GM19324 (cell line): ENCODE results near the gene AGR2.
"Not testable (repeated sequence)": the region's sequence is repeated elsewhere in the genome, so short reads cannot be mapped to it uniquely, and the experiment has no call there.

Experiments
- ATAC-seq: cut with Tn5 transposase; IDR thresholded peaks from one replicate; pipeline ENCODE4 v1.9.1; 2021; ENCODE audit warnings: mild to moderate bottlenecking, moderate library complexity; ENCODE audit not compliant: unreplicated experiment, low FRiP score

AGR2 gene

GRCh38 chr7:16804674-16805439, at the start of gene AGR2:
AGR2 (minus strand) TSS chr7:16804999; CDS start chr7:16801796, 3,203 bp downstream.
- ATAC-seq = no peak

- not testable (repeated sequence) for ATAC-seq
These were observed 48.4 kb upstream of the AGR2 start for GRCh38 chr7:16853189-16853588.

- ATAC-seq = no peak
These were observed 47.0 kb upstream of the AGR2 start for GRCh38 chr7:16851829-16852228.

- ATAC-seq = no peak
These were observed 46.0 kb upstream of the AGR2 start for GRCh38 chr7:16850614-16851466.

- no peak for ATAC-seq
These were observed 44.7 kb upstream of the AGR2 start for GRCh38 chr7:16849296-16850148.

DNA sequence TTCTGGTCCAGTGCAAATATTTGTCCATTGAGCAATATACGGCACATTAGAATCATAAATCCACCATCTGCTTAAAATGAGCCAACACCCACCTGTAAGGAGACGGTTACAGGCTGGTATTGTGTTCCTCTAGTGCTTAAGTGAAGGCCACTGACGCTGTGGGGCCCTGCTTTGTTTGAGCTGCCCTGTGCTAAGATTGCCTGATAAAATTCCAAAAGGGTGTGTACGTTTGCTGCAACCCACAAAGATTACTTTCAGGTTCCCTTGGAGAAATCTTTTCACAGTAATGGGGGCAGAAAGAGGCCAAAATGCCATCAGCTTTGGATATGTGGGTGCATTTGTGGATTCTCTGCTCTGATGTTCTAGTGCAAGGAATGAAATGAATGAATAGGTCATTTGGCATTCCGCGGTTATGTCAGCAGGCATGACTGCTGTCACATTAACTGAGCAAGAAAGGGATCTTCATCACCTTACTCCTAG, 42.6 kb upstream of the AGR2 start:
- ATAC-seq = no peak

GRCh38 chr7:16846601-16847165, 41.9 kb upstream of the AGR2 start:
- no peak for ATAC-seq

DNA sequence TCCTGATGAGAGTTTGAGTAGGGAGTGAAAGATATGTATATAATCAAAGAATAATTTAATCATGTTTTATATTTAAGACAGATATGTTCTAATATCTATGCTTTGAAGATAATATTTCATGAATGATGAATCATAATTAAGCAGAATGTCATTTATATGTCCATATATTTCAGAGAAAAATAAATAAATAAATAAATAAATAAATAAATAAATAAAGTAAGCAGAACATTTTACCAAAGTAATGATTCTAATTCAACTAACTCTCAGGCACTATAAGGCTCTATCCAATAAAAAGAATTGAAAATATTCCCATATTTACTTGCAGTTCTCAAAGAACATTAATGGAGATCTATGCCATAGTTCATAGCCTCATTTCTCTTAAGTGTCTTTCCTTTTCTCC, 40.9 kb upstream of the AGR2 start:
- ATAC-seq = no peak

GRCh38 chr7:16841681-16842080, 36.9 kb upstream of the AGR2 start:
- no peak for ATAC-seq

DNA sequence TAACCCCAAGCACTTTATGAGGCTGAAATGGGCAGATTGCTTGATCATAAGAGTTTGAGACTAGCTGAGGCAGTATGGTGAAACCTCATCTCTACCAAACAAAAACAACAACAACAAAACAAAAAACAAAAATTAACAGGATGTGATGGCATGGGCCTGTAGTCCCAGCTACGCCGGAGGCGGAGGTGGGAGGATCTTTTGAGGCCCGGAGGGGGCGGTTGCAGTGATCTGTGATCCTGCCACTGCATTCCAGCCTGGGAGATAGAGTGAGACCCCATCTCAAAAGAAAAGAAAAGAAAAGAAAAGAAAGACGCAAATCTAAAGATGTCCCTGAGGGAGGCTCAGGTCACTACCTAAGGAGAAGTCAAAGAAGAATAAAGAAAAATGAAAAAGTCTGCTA, 35.3 kb upstream of the AGR2 start:
- ATAC-seq = no peak

- no peak for ATAC-seq
These were observed 34.8 kb upstream of the AGR2 start for GRCh38 chr7:16839646-16840045.

DNA sequence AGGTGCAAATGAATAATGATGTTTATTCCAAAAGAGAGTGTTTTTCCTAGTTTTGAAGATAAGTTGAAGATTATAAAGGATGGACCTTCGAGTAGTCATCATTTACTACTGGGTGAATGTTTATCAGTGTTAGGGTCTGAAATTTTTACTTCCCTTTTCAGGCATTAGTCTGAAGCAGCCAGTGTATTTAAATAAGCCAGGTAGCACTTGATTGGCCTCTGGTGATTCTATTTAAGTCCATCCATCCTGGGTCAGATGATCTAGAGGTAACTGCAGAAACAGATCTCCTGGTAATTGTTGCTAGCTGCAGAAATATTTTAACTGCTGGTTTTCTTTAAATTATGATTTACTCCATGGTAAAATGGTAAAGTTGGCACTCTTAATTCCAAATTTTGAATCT, 34.1 kb upstream of the AGR2 start:
- no peak for ATAC-seq

DNA sequence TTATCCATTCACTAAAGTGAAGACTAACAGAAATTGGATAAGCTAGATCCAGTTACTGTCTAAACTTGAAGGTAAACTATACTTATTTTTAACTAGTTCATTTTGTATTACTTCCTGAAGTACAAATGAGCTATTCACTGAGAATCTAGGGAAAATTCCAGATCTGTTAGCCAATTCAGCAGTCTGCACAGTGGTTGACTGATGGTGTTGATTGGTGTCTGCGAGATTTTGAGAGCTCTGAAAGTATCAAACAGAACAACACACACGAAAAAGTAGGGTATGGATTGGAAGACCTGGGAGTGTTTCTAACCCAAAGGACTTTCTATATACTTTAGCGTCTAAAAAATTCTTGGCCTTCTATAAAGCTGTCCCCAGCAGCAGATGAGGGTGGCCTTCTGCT, 33.6 kb upstream of the AGR2 start:
- ATAC-seq = no peak

GRCh38 chr7:16836481-16836880, 31.7 kb upstream of the AGR2 start:
- ATAC-seq = no peak

- no peak for ATAC-seq
These were observed 28.6 kb upstream of the AGR2 start for GRCh38 chr7:16833373-16833772.

- ATAC-seq = no peak
These were observed 21.3 kb upstream of the AGR2 start for GRCh38 chr7:16826060-16826459.

DNA sequence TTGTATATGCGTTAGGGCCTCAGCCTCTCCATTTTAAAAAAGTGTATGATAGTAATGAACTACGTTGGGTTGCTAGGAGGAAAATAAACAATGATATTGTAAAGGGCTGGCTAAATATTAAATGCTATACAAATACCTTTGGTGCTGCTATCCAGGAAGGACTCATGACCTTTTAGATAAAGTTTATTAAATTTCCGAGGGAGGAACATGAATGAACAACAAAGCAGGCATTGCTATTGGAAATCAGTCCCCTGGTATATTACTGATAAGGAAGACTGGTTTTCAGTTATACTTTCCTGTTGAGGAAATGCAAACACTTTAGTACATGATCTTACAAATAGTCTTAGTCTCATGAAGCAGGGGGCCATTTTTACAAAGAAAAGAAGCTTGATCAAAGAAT, 17.2 kb upstream of the AGR2 start:
- no peak for ATAC-seq

DNA sequence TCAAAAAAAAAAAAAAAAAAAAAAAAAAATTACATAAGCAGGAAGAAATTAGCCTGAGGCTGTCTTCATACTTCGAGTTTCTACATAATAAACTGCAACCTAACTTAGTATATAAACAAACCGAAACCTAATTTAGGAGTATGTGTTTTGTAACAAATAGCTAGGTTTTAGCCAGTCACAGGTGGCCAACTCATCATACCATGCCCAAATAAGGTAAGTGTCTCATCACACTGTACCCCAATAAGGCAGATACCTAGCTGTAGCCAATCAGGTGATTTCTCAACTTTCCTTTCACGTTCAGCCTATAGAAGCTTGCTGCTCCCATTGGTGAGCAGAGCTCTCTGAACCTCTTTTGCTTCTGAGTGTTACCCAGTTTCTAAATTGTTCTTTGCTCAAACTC, 13.9 kb upstream of the AGR2 start:
- ATAC-seq = no peak

DNA sequence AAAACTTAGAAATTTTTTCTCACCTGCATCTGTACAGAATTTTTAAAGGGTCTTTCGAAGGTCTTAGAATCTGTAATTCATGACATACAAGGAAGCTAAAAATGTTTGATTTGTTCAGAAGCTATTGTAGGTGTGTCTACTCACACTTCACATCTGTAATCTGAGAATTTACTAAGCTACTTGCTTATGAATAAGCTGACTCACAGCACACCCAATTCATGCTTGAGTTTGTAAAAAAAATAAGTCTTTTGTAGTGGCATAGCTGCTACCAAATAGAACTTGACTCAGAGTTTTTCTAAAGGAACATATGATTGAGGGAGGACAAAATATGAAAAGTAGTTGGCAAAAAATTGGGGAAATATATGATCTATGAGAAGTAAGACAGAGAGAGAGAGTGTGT, 12.7 kb upstream of the AGR2 start:
- ATAC-seq = no peak

DNA sequence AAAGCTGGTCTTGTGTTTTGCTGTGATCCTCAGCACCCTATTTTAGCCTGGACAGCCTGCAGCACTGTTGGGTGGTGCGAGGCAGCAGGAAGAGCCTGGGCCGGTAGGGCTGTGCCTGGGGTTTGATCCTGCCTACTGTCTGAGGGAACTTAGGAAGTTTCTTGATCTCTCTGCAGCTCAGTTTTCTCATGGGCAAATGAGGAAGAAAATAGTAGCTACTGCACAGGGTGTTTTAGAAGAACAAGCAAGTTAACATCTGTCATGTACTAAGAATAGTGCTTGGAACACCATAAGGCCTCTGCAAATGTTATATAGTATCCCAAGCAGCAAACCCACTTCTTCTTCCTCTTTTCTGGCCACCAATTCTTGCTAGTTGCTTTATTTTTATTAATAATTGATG, 12.0 kb upstream of the AGR2 start:
- ATAC-seq = no peak
